GM12891 (cell line): ENCODE data around the gene RNF213.

ENCODE experiments used
- PAX5 ChIP-seq: IDR thresholded peaks from 2 replicates; pipeline ENCODE4 v1.6.1; 2011; ENCODE audit warnings: low read length, moderate library complexity, mild to moderate bottlenecking; ENCODE audit not compliant: insufficient read depth, severe bottlenecking
- POLR2A ChIP-seq: IDR thresholded peaks from 2 replicates; pipeline ENCODE4 v1.6.1; 2011; ENCODE audit warnings: low read depth, low read length, control low read depth
- POLR2AphosphoS5 ChIP-seq: IDR thresholded peaks from 2 replicates; pipeline ENCODE4 v1.6.1; 2011; ENCODE audit warnings: low read depth, low read length, control low read depth
- POU2F2 ChIP-seq: IDR thresholded peaks from 2 replicates; pipeline ENCODE4 v1.6.1; 2011; ENCODE audit warnings: low read depth, mild to moderate bottlenecking, control low read depth, low read length, moderate library complexity
- SPI1 ChIP-seq: IDR thresholded peaks from 2 replicates; pipeline ENCODE4 v1.6.1; 2011; ENCODE audit warnings: low read depth, low read length, control low read depth
- TAF1 ChIP-seq: IDR thresholded peaks from 2 replicates; pipeline ENCODE4 v1.6.1; 2011; ENCODE audit warnings: low read depth, low read length, control low read depth

DNA sequence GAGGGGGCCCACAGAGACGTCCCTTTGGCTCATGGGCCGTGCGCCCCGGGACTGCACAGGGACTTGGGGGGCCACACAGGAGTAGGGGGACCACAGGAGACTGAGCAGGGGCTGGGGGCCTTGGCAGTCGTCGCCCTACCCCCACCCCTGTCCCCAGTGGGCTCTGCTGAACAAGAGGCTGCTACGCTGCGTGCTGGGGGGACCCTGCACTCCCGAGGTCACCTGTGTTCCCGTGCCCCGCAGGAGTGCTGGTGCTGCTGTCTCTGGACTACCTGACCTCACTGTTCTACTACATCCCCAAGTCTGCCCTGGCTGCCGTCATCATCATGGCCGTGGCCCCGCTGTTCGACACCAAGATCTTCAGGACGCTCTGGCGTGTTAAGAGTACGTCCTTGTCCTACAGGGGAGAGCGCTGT, 14.4 kb upstream of the RNF213 start:
- TF ChIP-seq POLR2A: no peak
- no peak for TF ChIP-seq POLR2AphosphoS5
- no peak for TF ChIP-seq TAF1
- no peak for TF ChIP-seq SPI1
- no peak for TF ChIP-seq PAX5
- TF ChIP-seq POU2F2: no peak
